Colonic mucosa (tissue), 4 donors: Measurements from ENCODE around the gene LDHA. TPM values are rescaled to one million over a fixed set of nuclear protein-coding genes. Genes with fewer than 3 reads are reported as not detected.

Experiments
- DNase-seq: peaks from one replicate; pipeline ENCODE4 v3.0.0-alpha.2; 2020
- H3K27ac ChIP-seq: fragments of 200-600 bp; one replicate; pipeline ENCODE4 v1.8.0; 2021
- H3K27me3 ChIP-seq: fragments of 200-600 bp; one replicate; pipeline ENCODE4 v1.8.0; 2021
- H3K36me3 ChIP-seq: fragments of 200-600 bp; one replicate; pipeline ENCODE4 v1.8.0; 2021
- H3K4me1 ChIP-seq: fragments of 200-600 bp; one replicate; pipeline ENCODE4 v1.8.0; 2021; ENCODE audit warnings: mild to moderate bottlenecking
- H3K4me3 ChIP-seq: fragments of 200-600 bp; one replicate; pipeline ENCODE4 v1.8.0; 2021
- H3K9ac ChIP-seq, 2 donors: one replicate each; pipeline ENCODE4 v1.7.0; 2013; ENCODE audit warnings: control low read depth in 2 of 2, low read depth in 2 of 2, low read length in 2 of 2
- H3K9me3 ChIP-seq: fragments of 200-600 bp; one replicate; pipeline ENCODE4 v1.8.0; 2021
- intact Hi-C: fragments of 100-400 bp; cut with DNase I; formaldehyde crosslinking; loops from one replicate; pipeline ENCODE4 v1.14.1; 2022
- total RNA-seq, 2 donors: library from RNA; stranded (reverse); fragmentation: NEBNext Ultra II Directional in 1 of 2; extraction: Animal tissue kit (Norgen Biotek cat#: 25700) in 1 of 2; gene quantifications; one replicate each; pipeline ENCODE4 v1.2.1, GENCODE V29; 2021
- TF ChIP-seq, protein P1 (sequence below): fragments of 200-600 bp; IDR thresholded peaks from one replicate; pipeline ENCODE4 v1.8.0; 2022; ENCODE audit warnings: antibody characterized with exemption, mild to moderate bottlenecking
- donor health status: healthy.
- donor health status: DM: no; HTN: no; CAD: no.
- donor health status: DM: no; HTN: no; CAD: no.

The LDHA gene
- total RNA-seq, 2 donors from 2014 or later: 555 to 1,280 TPM

DNA sequence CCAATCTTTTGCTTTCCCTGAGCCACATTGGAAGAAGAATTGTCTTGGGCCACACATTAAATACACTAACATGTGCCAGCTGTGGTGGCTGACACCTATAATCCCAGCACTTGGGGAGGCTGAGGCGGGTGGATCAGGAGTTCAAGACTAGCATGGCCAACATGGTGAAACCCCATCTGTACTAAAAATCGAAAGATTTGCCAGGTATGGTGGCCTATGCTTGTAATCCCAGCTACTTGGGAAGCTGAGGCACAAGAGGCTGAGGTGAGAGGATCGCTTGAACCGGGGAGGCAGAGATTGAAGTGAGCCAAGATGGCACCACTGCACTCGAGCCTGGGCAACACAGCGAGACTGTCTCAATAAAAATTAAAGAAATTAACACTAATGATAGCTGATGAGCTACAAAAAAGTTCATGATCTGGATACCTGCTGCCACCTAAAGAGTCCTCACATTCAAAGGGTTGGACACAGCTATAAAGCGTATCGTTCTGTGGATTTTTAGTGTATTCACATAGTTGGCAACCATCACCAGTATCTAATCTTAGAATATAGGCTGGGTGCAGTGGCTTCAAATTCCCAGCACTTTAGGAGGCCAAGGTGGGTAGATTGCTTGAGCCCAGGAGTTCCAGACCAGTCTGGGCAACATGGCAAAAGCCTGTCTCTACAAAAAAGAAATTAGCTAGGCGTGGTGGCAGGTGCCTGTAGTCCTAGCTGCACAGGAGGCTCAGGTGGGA lies 14.4 kb downstream of the LDHA start:
- intact Hi-C loops: loop anchor here (10.0 kb wide), 1 partner anchor 96 kb away; no protein-coding TSS in a partner anchor
- no peak overlapping the region for H3K27ac ChIP-seq
- no peaks in the 10 kb centered on the region for H3K4me1 ChIP-seq
- no peak for DNase-seq
- TF ChIP-seq, protein P1, sequence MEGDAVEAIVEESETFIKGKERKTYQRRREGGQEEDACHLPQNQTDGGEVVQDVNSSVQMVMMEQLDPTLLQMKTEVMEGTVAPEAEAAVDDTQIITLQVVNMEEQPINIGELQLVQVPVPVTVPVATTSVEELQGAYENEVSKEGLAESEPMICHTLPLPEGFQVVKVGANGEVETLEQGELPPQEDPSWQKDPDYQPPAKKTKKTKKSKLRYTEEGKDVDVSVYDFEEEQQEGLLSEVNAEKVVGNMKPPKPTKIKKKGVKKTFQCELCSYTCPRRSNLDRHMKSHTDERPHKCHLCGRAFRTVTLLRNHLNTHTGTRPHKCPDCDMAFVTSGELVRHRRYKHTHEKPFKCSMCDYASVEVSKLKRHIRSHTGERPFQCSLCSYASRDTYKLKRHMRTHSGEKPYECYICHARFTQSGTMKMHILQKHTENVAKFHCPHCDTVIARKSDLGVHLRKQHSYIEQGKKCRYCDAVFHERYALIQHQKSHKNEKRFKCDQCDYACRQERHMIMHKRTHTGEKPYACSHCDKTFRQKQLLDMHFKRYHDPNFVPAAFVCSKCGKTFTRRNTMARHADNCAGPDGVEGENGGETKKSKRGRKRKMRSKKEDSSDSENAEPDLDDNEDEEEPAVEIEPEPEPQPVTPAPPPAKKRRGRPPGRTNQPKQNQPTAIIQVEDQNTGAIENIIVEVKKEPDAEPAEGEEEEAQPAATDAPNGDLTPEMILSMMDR: no peak
- H3K4me3 ChIP-seq: no peak overlapping the region
- no peak overlapping the region for H3K9ac ChIP-seq
- H3K27me3 ChIP-seq: no peaks in the 10 kb centered on the region
- H3K9me3 ChIP-seq: no peaks in the 10 kb centered on the region
- H3K36me3 ChIP-seq: peaks cover 29% of the 10 kb centered on the region

DNA sequence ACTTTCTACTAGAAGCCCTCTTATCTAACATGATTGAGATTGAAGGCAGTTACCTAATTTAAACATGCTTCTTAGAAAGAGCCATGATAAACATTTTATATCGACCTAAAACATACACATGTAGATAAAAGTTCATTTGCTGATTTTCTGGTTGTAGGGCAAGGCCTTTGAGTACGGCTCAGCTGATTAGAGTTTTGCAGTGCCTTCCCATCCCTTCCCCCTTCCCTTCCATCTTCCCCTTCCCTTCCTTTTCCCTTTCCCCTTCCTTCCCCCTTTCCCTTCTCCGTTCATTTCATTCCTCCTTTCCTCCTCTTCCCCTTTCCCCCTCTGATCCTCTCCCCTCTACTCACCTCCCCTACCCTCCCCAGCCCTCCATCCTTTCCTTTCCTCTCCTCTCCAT lies 22.1 kb downstream of the LDHA start:
- H3K36me3 ChIP-seq: no peaks in the 10 kb centered on the region
- H3K4me3 ChIP-seq: no peak overlapping the region
- no peaks in the 10 kb centered on the region for H3K4me1 ChIP-seq
- intact Hi-C loops: loop anchor here (10.0 kb wide), 1 partner anchor 72 kb away; no protein-coding TSS in a partner anchor
- no peaks in the 10 kb centered on the region for H3K27me3 ChIP-seq
- no peak overlapping the region for H3K27ac ChIP-seq
- H3K9ac ChIP-seq: no peak overlapping the region
- H3K9me3 ChIP-seq: no peaks in the 10 kb centered on the region
- no peak for DNase-seq
- TF ChIP-seq, protein P1: no peak

DNA sequence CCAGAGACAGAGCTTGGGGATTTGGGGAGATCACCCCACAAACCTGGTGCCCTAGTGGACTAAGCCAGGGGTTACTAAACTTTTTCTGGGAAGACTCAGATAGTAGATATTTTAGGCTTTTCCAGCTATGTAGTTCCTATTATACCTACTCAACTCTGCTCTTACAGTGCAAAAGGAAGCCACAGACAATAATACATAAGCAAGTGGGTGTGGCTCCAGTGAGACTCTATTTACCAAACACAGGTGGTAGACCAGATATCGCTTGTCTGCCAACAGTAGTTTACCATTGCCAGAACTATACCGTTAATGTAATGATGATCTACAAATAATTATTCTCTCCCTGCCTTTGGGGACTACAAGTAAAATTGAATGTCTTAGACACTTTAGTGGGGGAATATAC lies 24.7 kb downstream of the LDHA start:
- no peak for DNase-seq
- intact Hi-C loops: loop anchor here (10.0 kb wide), 1 partner anchor 74 kb away; no protein-coding TSS in a partner anchor
- H3K4me3 ChIP-seq: no peak overlapping the region
- no peak overlapping the region for H3K27ac ChIP-seq
- TF ChIP-seq, protein P1: no peak
- H3K9me3 ChIP-seq: no peaks in the 10 kb centered on the region
- H3K4me1 ChIP-seq: no peaks in the 10 kb centered on the region
- H3K9ac ChIP-seq: no peak overlapping the region
- H3K27me3 ChIP-seq: no peaks in the 10 kb centered on the region
- no peaks in the 10 kb centered on the region for H3K36me3 ChIP-seq

- no peaks in the 10 kb centered on the region for H3K9me3 ChIP-seq
- no peak overlapping the region for H3K27ac ChIP-seq
- no peak for DNase-seq
- no peaks in the 10 kb centered on the region for H3K27me3 ChIP-seq
- no peaks in the 10 kb centered on the region for H3K36me3 ChIP-seq
- intact Hi-C loops: no loop called here
- TF ChIP-seq, protein P1: no peak
- no peaks in the 10 kb centered on the region for H3K4me1 ChIP-seq
- no peak overlapping the region for H3K4me3 ChIP-seq
- H3K9ac ChIP-seq: no peak overlapping the region
Observed at GRCh38 chr11:18420067-18420466, 25.7 kb downstream of the LDHA start.

DNA sequence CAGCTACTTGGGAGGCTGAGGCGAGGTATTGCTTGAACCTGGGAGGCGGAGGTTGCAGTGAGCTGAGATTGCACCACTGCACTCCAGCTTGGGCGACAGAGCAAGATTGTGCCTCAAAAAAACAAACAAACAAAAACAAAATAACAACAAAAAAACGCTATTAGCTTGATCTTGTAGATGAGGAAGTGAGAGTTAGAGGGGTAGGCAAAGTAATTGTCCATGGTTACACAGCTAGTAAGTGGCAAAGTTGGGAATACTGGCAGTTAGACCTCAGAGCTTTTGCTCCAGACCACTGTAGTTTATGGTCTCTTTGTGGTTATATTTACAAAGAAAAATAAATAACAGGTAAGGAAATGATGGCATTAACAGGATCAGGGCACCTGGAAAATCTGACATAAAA lies 32.9 kb downstream of the LDHA start:
- intact Hi-C loops: no loop called here
- Histone ChIP-seq H3K4me3 (no peak overlapping the region), H3K9me3 (no peaks in the 10 kb centered on the region), H3K36me3 (no peaks in the 10 kb centered on the region), H3K9ac (no peak overlapping the region), H3K27ac (no peak overlapping the region), H3K27me3 (no peaks in the 10 kb centered on the region), H3K4me1 (no peaks in the 10 kb centered on the region)
- DNase-seq: no peak
- TF ChIP-seq, protein P1: no peak
